A673 (cell line): ENCODE measurements around the gene CNPY1. TPM values are rescaled to one million over a fixed set of nuclear protein-coding genes. Genes with fewer than 3 reads are reported as not detected.

Experiments used
- BruUV-seq: library from RNA; stranded (reverse); fragments of 400-500 nt; replicated peaks from 2 replicates; lab custom pipeline; 2021; lab: Mats Ljungman, UMichigan
- CTCF ChIA-PET: fragments of 300-600 bp; sonication (Branson Sonifier 250); formaldehyde crosslinking; loops from one replicate; lab custom pipeline; 2022; ENCODE audit warnings: antibody characterized with exemption; lab: Charles Lee
- POLR2A ChIA-PET: fragments of 300-600 bp; sonication (Branson Sonifier 250); formaldehyde crosslinking; loops from one replicate; lab custom pipeline; 2022; ENCODE audit warnings: antibody characterized with exemption; ENCODE audit not compliant: low non-redundant PET; lab: Charles Lee
- DNase-seq: peaks from one replicate; pipeline ENCODE4 v3.0.0-alpha.2; 2015; ENCODE audit warnings: low spot score
- H3K27ac ChIP-seq: fragments of 200-600 bp; sonication (generic); 2 replicates; pipeline ENCODE4 v1.5.1; 2016; ENCODE audit warnings: mixed run types, low read depth, mild to moderate bottlenecking, mixed read lengths, antibody characterized with exemption, low read length; ENCODE audit not compliant: poor library complexity, severe bottlenecking
- H3K27me3 ChIP-seq: fragments of 200-600 bp; sonication (generic); replicated peaks from 2 replicates; pipeline ENCODE4 v1.6.1; 2017; ENCODE audit warnings: mixed run types, low read depth, mild to moderate bottlenecking, mixed read lengths, antibody characterized with exemption, low read length; ENCODE audit not compliant: insufficient read depth, poor library complexity
- H3K36me3 ChIP-seq: fragments of 200-600 bp; sonication (generic); 2 replicates; pipeline ENCODE4 v1.6.1; 2016; ENCODE audit warnings: mixed run types, mild to moderate bottlenecking, mixed read lengths, antibody characterized with exemption, low read length; ENCODE audit not compliant: insufficient read depth, poor library complexity, severe bottlenecking
- H3K4me1 ChIP-seq: fragments of 200-600 bp; sonication (generic); 2 replicates; pipeline ENCODE4 v1.6.1; 2017; ENCODE audit warnings: mixed run types, mild to moderate bottlenecking, mixed read lengths, antibody characterized with exemption, low read length; ENCODE audit not compliant: insufficient read depth, poor library complexity, severe bottlenecking
- H3K4me3 ChIP-seq: fragments of 200-600 bp; sonication (generic); 2 replicates; pipeline ENCODE4 v1.5.1; 2016; ENCODE audit warnings: low read depth, mixed run types, mild to moderate bottlenecking, mixed read lengths, low read length; ENCODE audit not compliant: poor library complexity, severe bottlenecking
- H3K9me3 ChIP-seq: fragments of 200-600 bp; sonication (generic); 2 replicates; pipeline ENCODE4 v1.6.1; 2016; ENCODE audit warnings: mixed run types, low read depth, mild to moderate bottlenecking, mixed read lengths, antibody characterized with exemption, low read length; ENCODE audit not compliant: poor library complexity, severe bottlenecking
- EZH2 ChIP-seq: fragments of 200-600 bp; sonication (generic); IDR thresholded peaks from 2 replicates; pipeline ENCODE4 v1.6.1; 2017; ENCODE audit warnings: borderline replicate concordance, low read depth, mild to moderate bottlenecking, mixed read lengths, antibody characterized with exemption, low read length; ENCODE audit not compliant: poor library complexity, severe bottlenecking
- intact Hi-C: fragments of 100-400 bp; cut with micrococcal nuclease; formaldehyde crosslinking; loops from one replicate; pipeline ENCODE4 v1.10.0; 2022; ENCODE audit not compliant: unreplicated experiment
- total RNA-seq: library from RNA; stranded (reverse); gene quantifications from 2 replicates; pipeline ENCODE4 v1.2.3, GENCODE V29; 2021
- TF ChIP-seq, protein P1 (sequence below): fragments of 300-800, 200-600 bp; sonication (generic); conservative IDR thresholded peaks from 2 replicates; pipeline ENCODE4 v1.5.1; 2017; ENCODE audit warnings: low read depth, mild to moderate bottlenecking, antibody characterized with exemption, low read length, moderate library complexity, mixed read lengths

The CNPY1 gene
- total RNA-seq, 1 experiment from 2014 or later, result not detected

DNA sequence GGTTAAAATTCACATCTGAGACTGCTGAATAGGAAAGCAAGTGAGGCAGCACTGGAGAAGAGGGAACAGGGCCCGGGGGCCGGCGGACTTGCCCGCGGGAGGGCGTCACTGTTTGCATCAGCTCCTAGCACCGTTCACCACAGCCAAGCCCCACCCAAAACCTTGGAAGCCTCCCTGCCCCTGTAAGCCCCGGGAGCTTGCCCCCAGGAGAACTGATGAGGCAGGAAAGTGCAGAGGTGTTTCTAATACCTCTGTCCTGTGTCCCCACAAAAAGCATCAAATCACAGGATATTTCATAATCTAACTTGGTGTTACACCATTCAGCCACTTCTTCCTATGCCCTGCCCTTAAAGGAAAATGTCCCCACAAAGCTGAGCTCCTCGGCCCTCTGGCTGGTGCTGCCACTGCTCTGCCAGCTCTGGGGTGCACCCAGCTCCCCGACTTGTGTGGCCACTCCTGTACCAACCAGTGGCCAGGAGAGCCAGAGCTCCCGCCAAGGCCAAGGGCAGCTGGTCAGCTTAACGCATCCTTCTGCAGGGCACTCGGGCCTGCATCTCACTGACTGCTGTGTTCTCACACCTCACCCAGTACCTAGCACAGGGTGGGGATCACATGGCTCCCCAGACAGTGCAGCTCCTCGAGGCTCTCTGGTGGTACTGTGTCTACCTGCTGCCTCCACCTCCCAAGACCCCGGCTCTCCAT, 47.3 kb upstream of the CNPY1 start:
- H3K4me1 ChIP-seq, result no peaks in the 10 kb centered on the region
- no peaks in the 10 kb centered on the region for H3K36me3 ChIP-seq
- intact Hi-C loops, result loop anchor here (10.0 kb wide), 1 partner anchor 669 kb away; no protein-coding TSS in a partner anchor
- H3K27ac ChIP-seq, result no peak overlapping the region
- H3K9me3 ChIP-seq, result no peaks in the 10 kb centered on the region
- DNase-seq, result no peak
- ChIA-PET CTCF (no interaction called here), POLR2A (no interaction called here)
- no peak for TF ChIP-seq EZH2
- TF ChIP-seq, protein P1, sequence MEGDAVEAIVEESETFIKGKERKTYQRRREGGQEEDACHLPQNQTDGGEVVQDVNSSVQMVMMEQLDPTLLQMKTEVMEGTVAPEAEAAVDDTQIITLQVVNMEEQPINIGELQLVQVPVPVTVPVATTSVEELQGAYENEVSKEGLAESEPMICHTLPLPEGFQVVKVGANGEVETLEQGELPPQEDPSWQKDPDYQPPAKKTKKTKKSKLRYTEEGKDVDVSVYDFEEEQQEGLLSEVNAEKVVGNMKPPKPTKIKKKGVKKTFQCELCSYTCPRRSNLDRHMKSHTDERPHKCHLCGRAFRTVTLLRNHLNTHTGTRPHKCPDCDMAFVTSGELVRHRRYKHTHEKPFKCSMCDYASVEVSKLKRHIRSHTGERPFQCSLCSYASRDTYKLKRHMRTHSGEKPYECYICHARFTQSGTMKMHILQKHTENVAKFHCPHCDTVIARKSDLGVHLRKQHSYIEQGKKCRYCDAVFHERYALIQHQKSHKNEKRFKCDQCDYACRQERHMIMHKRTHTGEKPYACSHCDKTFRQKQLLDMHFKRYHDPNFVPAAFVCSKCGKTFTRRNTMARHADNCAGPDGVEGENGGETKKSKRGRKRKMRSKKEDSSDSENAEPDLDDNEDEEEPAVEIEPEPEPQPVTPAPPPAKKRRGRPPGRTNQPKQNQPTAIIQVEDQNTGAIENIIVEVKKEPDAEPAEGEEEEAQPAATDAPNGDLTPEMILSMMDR, result no peak
- H3K4me3 ChIP-seq, result no peak overlapping the region
- no TSS peak for BruUV-seq
- peaks cover 4% of the 10 kb centered on the region for H3K27me3 ChIP-seq

- no peak for TF ChIP-seq EZH2
- TF ChIP-seq, protein P1, result no peak
- DNase-seq, result no peak
- H3K4me3 ChIP-seq, result no peak overlapping the region
- intact Hi-C loops, result loop anchor here (10.0 kb wide), 1 partner anchor 666 kb away; no protein-coding TSS in a partner anchor
- no peaks in the 10 kb centered on the region for H3K4me1 ChIP-seq
- peaks cover 2% of the 10 kb centered on the region for H3K27me3 ChIP-seq
- no peaks in the 10 kb centered on the region for H3K36me3 ChIP-seq
- H3K9me3 ChIP-seq, result no peaks in the 10 kb centered on the region
- BruUV-seq, result no TSS peak
- ChIA-PET CTCF (no interaction called here), POLR2A (no interaction called here)
- H3K27ac ChIP-seq, result no peak overlapping the region
These were observed 44.9 kb upstream of the CNPY1 start for GRCh38 chr7:155591055-155591775.

- CTCF ChIA-PET, result interaction anchor here (0.5 kb wide), 1 partner anchor 9 kb away, joined by 3 read pairs; no protein-coding TSS in a partner anchor
- no peak for DNase-seq
- H3K36me3 ChIP-seq, result no peaks in the 10 kb centered on the region
- H3K27ac ChIP-seq, result no peak overlapping the region
- BruUV-seq, result no TSS peak
- H3K4me3 ChIP-seq, result no peak overlapping the region
- H3K9me3 ChIP-seq, result no peaks in the 10 kb centered on the region
- intact Hi-C loops, result loop anchor here (10.0 kb wide), 1 partner anchor 666 kb away; no protein-coding TSS in a partner anchor
- no peak for TF ChIP-seq EZH2
- TF ChIP-seq, protein P1, result no peak
- H3K4me1 ChIP-seq, result no peaks in the 10 kb centered on the region
- peaks cover 2% of the 10 kb centered on the region for H3K27me3 ChIP-seq
- POLR2A ChIA-PET, result no interaction called here
These were observed 44.1 kb upstream of the CNPY1 start for GRCh38 chr7:155590215-155591018.
